ENCODE measurements around the gene PRMT7. TPM values are rescaled to one million over a fixed set of nuclear protein-coding genes. Genes with fewer than 3 reads are reported as not detected.
A peak's percentile ranks its signal among the peaks of the same experiment; 100 is the strongest.

PRMT7 gene
- total and polyA plus RNA-seq, 2 donors from 2014 or later = 20.4 to 33.7 TPM

DNA sequence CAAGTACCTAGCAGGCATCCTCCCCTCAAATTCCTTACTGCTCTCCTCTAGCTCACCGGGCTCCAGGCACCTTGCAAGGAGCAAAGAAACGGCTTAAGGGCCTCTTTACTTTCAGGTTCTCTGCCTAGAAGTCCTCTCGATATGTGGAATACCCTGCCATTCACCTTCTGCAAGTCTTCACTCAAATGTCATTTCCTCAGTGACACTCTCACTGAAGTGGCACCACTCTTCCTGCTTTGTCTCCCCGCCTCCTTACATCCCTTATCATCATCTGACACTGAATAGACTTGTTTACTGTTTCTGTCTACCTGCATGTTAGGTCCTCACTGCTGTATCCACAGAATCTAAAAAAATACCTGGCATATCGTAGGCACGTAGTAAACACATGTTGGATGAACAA lies 1.0 kb upstream of the PRMT7 start:
- Histone ChIP-seq H3K4me1 (ENCODE audit: control insufficient read depth in 2 of 3, insufficient read depth in 2 of 3, low read depth in 1 of 3, low read length in 3 of 3) (peaks cover 0 to 13% (median 7%) of the 10 kb centered on the region in 3 donors), H3K9ac (ENCODE audit: low read length in 3 of 3) (peak overlapping the region; percentile 48 to 94 (median 68)), H3K4me3 (ENCODE audit: low read length in 3 of 3) (peak overlapping the region; percentile 94 to 99 (median 98)), H3K36me3 (ENCODE audit: control insufficient read depth in 2 of 3, insufficient read depth in 3 of 3, low read length in 3 of 3) (peaks cover 2 to 10% (median 7%) of the 10 kb centered on the region in 3 donors), H3K9me3 (ENCODE audit: control insufficient read depth in 2 of 3, insufficient read depth in 1 of 3, low read length in 3 of 3) (no peaks in the 10 kb centered on the region), H3K27me3 (ENCODE audit: control insufficient read depth, insufficient read depth, low read length) (no peaks in the 10 kb centered on the region), H3K27ac (ENCODE audit: low read depth in 2 of 2, low read length in 2 of 2) (no peak overlapping the region)
- intact Hi-C loops (cut with DNase I) = loop anchor here (10.0 kb wide), 1 partner anchor 45 kb away; the partner anchor contains the start of gene SLC7A6
- TF ChIP-seq, protein P1, sequence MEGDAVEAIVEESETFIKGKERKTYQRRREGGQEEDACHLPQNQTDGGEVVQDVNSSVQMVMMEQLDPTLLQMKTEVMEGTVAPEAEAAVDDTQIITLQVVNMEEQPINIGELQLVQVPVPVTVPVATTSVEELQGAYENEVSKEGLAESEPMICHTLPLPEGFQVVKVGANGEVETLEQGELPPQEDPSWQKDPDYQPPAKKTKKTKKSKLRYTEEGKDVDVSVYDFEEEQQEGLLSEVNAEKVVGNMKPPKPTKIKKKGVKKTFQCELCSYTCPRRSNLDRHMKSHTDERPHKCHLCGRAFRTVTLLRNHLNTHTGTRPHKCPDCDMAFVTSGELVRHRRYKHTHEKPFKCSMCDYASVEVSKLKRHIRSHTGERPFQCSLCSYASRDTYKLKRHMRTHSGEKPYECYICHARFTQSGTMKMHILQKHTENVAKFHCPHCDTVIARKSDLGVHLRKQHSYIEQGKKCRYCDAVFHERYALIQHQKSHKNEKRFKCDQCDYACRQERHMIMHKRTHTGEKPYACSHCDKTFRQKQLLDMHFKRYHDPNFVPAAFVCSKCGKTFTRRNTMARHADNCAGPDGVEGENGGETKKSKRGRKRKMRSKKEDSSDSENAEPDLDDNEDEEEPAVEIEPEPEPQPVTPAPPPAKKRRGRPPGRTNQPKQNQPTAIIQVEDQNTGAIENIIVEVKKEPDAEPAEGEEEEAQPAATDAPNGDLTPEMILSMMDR (IDR thresholded peaks at IDR 0.05; ENCODE audit: borderline replicate concordance, extremely low read depth, insufficient read depth) = no peak
- DNase-seq = no peak
- no peak for FAIRE-seq

DNA sequence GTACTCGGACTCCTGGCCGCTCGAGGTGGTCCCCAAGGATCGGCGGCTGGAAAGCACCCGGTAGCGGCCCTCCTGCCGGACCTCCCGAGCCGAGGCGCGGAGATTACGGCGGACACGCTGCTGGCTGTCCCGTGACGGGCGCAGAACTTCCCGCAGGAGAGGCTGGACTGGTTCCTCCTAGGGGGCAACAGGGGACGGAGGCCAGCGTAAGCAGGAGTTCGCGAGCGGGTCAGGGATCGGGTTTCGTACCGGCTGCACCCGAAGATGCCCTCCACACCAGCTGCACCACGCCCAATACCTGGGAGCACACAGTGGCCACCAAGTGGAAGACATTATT lies 414 bp upstream of the PRMT7 start:
- DNase-seq = peak in 1 of 5 donors; percentile 81
- H3K4me1 ChIP-seq (ENCODE audit: control insufficient read depth in 2 of 3, insufficient read depth in 2 of 3, low read depth in 1 of 3, low read length in 3 of 3) = peaks cover 0 to 13% (median 7%) of the 10 kb centered on the region in 3 donors

DNA sequence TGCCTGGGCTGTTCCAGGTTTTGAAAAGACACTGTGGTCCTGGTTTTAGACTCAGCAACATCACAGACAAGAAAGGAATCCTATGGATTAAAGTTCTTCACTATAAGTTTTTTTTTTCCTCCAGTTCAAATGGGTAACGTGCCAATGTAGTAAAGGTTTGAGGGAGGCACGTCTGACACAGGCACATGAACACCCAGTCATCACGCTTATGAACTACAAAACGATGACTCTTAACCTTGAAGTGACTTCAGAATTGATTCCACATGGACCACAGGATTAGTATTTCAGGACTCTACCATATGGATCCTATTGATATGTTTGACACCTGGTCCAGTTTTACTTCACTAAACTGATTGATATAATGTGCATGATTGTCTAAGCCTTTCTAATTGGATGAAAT lies 2.3 kb downstream of the PRMT7 start:
- Histone ChIP-seq H3K9ac (ENCODE audit: low read length in 3 of 3) (no peak overlapping the region), H3K4me3 (ENCODE audit: low read length in 3 of 3) (no peak overlapping the region), H3K36me3 (ENCODE audit: control insufficient read depth in 2 of 3, insufficient read depth in 3 of 3, low read length in 3 of 3) (peaks cover 0 to 13% (median 4%) of the 10 kb centered on the region in 3 donors), H3K27me3 (ENCODE audit: control insufficient read depth, insufficient read depth, low read length) (no peaks in the 10 kb centered on the region), H3K4me1 (ENCODE audit: control insufficient read depth in 2 of 3, insufficient read depth in 2 of 3, low read depth in 1 of 3, low read length in 3 of 3) (peaks cover 0 to 13% (median 7%) of the 10 kb centered on the region in 3 donors), H3K27ac (ENCODE audit: low read depth in 2 of 2, low read length in 2 of 2) (no peak overlapping the region), H3K9me3 (ENCODE audit: control insufficient read depth in 2 of 3, insufficient read depth in 1 of 3, low read length in 3 of 3) (no peaks in the 10 kb centered on the region)
- intact Hi-C loops (cut with DNase I) = loop anchor here (10.0 kb wide), 1 partner anchor 48 kb away; the partner anchor contains the start of gene SLC7A6
- DNase-seq (no peak), FAIRE-seq (no peak)
- TF ChIP-seq, protein P1 (IDR thresholded peaks at IDR 0.05; ENCODE audit: borderline replicate concordance, extremely low read depth, insufficient read depth) = no peak

More for the DNA sequence above, 414 bp upstream of the PRMT7 start:
- FAIRE-seq = no peak
- TF ChIP-seq, protein P1 (IDR thresholded peaks at IDR 0.05; ENCODE audit: borderline replicate concordance, extremely low read depth, insufficient read depth) = no peak
- peaks cover 2 to 10% (median 4%) of the 10 kb centered on the region in 3 donors for H3K36me3 ChIP-seq (ENCODE audit: control insufficient read depth in 2 of 3, insufficient read depth in 3 of 3, low read length in 3 of 3)
- H3K27ac ChIP-seq (ENCODE audit: low read depth in 2 of 2, low read length in 2 of 2) = peak overlapping the region; percentile 57 to 82
- intact Hi-C loops (cut with DNase I) = loop anchor here (10.0 kb wide), 1 partner anchor 46 kb away; the partner anchor contains the start of gene SLC7A6
- no peaks in the 10 kb centered on the region for H3K9me3 ChIP-seq (ENCODE audit: control insufficient read depth in 2 of 3, insufficient read depth in 1 of 3, low read length in 3 of 3)
- H3K9ac ChIP-seq (ENCODE audit: low read length in 3 of 3) = peak overlapping the region; percentile 68 to 94 (median 94)
- H3K27me3 ChIP-seq (ENCODE audit: control insufficient read depth, insufficient read depth, low read length) = no peaks in the 10 kb centered on the region
- H3K4me3 ChIP-seq (ENCODE audit: low read length in 3 of 3) = peak overlapping the region; percentile 94 to 99 (median 98)
